AG10803 (cell line): ENCODE measurements around the gene CLTC.

Experiments
- DNase-seq: peaks from one replicate; pipeline ENCODE4 v3.0.0; 2010; ENCODE audit warnings: low read depth
- H3K4me3 ChIP-seq: 2 replicates; pipeline ENCODE4 v1.5.1; 2011; ENCODE audit warnings: mild to moderate bottlenecking, low read length, control low read depth
- CTCF ChIP-seq: conservative IDR thresholded peaks from 2 replicates; pipeline ENCODE4 v1.5.1; 2011; ENCODE audit warnings: mild to moderate bottlenecking, low read length, control low read depth, inconsistent platforms

Gene CLTC

GRCh38 chr17:59666235-59666634 lies 46.5 kb downstream of the CLTC start:
- peak; percentile 35 for DNase-seq
- H3K4me3 ChIP-seq = no peak overlapping the region
- no peak for TF ChIP-seq CTCF

GRCh38 chr17:59668816-59669215 lies 49.1 kb downstream of the CLTC start:
- peak; percentile 97 for DNase-seq
- no peak for TF ChIP-seq CTCF
- no peak overlapping the region for H3K4me3 ChIP-seq

GRCh38 chr17:59669411-59669810 lies 49.7 kb downstream of the CLTC start:
- H3K4me3 ChIP-seq = no peak overlapping the region
- no peak for TF ChIP-seq CTCF
- DNase-seq = no peak

- no peak for DNase-seq
- no peak overlapping the region for H3K4me3 ChIP-seq
- no peak for TF ChIP-seq CTCF
Measured at GRCh38 chr17:59669944-59670343, 50.2 kb downstream of the CLTC start.

GRCh38 chr17:59671386-59671785 lies 51.7 kb downstream of the CLTC start:
- no peak for TF ChIP-seq CTCF
- no peak overlapping the region for H3K4me3 ChIP-seq
- no peak for DNase-seq

- H3K4me3 ChIP-seq = no peak overlapping the region
- no peak for TF ChIP-seq CTCF
- no peak for DNase-seq
Measured at GRCh38 chr17:59675231-59675630, 55.5 kb downstream of the CLTC start.

- no peak for TF ChIP-seq CTCF
- peak; percentile 54 for DNase-seq
- H3K4me3 ChIP-seq = no peak overlapping the region
Measured at GRCh38 chr17:59676716-59677115, 57.0 kb downstream of the CLTC start.
